HepG2 (cell line): Measurements from ENCODE around the gene HMCN1. TPM values are rescaled to one million over a fixed set of nuclear protein-coding genes. Genes with fewer than 3 reads are reported as not detected.

Experiments used
- ATAC-seq: fragments of 200-7000 bp; cut with Tn5 transposase; 3 replicates; pipeline ENCODE4 v1.9.1; 2020; ENCODE audit warnings: mild to moderate bottlenecking, moderate library complexity
- BruUV-seq: library from RNA; stranded (reverse); fragments of 400-500 nt; replicated peaks from 2 replicates; lab custom pipeline; 2021; lab: Mats Ljungman, UMichigan
- CTCF ChIA-PET: fragments of 300-600 bp; formaldehyde crosslinking; extraction: SDS; loops from one replicate; lab custom pipeline; 2021; ENCODE audit warnings: low total read pairs, inconsistent platforms, low intra/inter-chr PET ratio; lab: Yijun Ruan, JAX
- POLR2A ChIA-PET: fragments of 350-600 bp; sonication (Branson Sonifier 250); formaldehyde crosslinking; loops from one replicate; lab custom pipeline; 2020; ENCODE audit warnings: antibody characterized with exemption, inconsistent platforms; lab: Yijun Ruan, JAX
- DNase-seq: peaks from one replicate; pipeline ENCODE4 v3.0.0-alpha.2; 2015; ENCODE audit warnings: low spot score
- FAIRE-seq: peaks from 3 replicates; lab custom pipeline; 2011; peaks lifted over from hg19 to GRCh38; lab: Jason Lieb, UNC
- H2AFZ ChIP-seq: one replicate; pipeline ENCODE4 v1.6.1; 2011; ENCODE audit warnings: low read length, inconsistent platforms
- H3K27ac ChIP-seq: fragments of 300-600 bp; 3 replicates; pipeline ENCODE4 v1.8.0; 2011; ENCODE audit warnings: mixed run types, mild to moderate bottlenecking, mixed read lengths, low read length, inconsistent platforms; ENCODE audit not compliant: insufficient read depth; ENCODE audit errors: extremely low read length
- H3K27me3 ChIP-seq, 2 experiments: fragments of 200-600 bp in 1 of 2; 2 replicates in 1 of 2; 3 replicates in 1 of 2; pipeline versions ENCODE4 v1.6.0 to v1.8.0; 2011; ENCODE audit warnings: low read length in 2 of 2, mild to moderate bottlenecking in 2 of 2, moderate library complexity in 2 of 2, inconsistent platforms in 1 of 2; ENCODE audit not compliant: insufficient read depth in 2 of 2, control insufficient read depth in 1 of 2
- H3K36me3 ChIP-seq, 2 experiments: fragments of 200-600 bp in 1 of 2; replicated peaks in 1 of 2; 2 replicates in 1 of 2; 3 replicates in 1 of 2; pipeline versions ENCODE4 v1.5.1 to v1.8.0; 2011; ENCODE audit warnings: low read length in 2 of 2, inconsistent platforms in 1 of 2; ENCODE audit not compliant: insufficient read depth in 2 of 2, control insufficient read depth in 1 of 2
- H3K4me1 ChIP-seq: 2 replicates; pipeline ENCODE4 v1.5.1; 2012; ENCODE audit warnings: low read length, inconsistent platforms; ENCODE audit not compliant: insufficient read depth
- H3K4me2 ChIP-seq: 2 replicates; pipeline ENCODE4 v1.6.0; 2011; ENCODE audit warnings: low read depth, low read length, inconsistent platforms
- H3K4me3 ChIP-seq, 3 experiments: fragments of 200-600 bp in 1 of 3; sonication (generic), shearing (Covaris generic) in 1 of 3; replicated peaks in 1 of 3; 2 replicates each; pipeline ENCODE4 v1.5.1; 2011 to 2016; ENCODE audit warnings: low read length in 3 of 3, inconsistent platforms in 2 of 3, low read depth in 2 of 3, mild to moderate bottlenecking in 2 of 3, control low read depth in 1 of 3, mixed read lengths in 1 of 3; ENCODE audit not compliant: insufficient read depth in 1 of 3
- H3K79me2 ChIP-seq: one replicate; pipeline ENCODE4 v1.6.1; 2011; ENCODE audit warnings: low read length, inconsistent platforms; ENCODE audit not compliant: insufficient read depth
- H3K9ac ChIP-seq: 2 replicates; pipeline ENCODE4 v1.6.0; 2011; ENCODE audit warnings: mild to moderate bottlenecking, low read depth, low read length, inconsistent platforms; ENCODE audit not compliant: insufficient read depth
- H3K9me3 ChIP-seq: 2 replicates; pipeline ENCODE4 v1.5.1; 2012; ENCODE audit warnings: mild to moderate bottlenecking, low read length
- H4K20me1 ChIP-seq: 2 replicates; pipeline ENCODE4 v1.6.0; 2011; ENCODE audit warnings: inconsistent platforms, mild to moderate bottlenecking, low read length, moderate library complexity; ENCODE audit not compliant: insufficient read depth
- ARID2 ChIP-seq: sonication (generic); formaldehyde crosslinking; IDR thresholded peaks from 2 replicates; pipeline ENCODE4 v1.8.1; 2022; ENCODE audit warnings: mild to moderate bottlenecking, missing genetic modification reagents, borderline replicate concordance
- CAMTA2 ChIP-seq: sonication (generic); formaldehyde crosslinking; IDR thresholded peaks from 2 replicates; pipeline ENCODE4 v1.4.0; 2020; ENCODE audit warnings: mild to moderate bottlenecking, missing genetic modification reagents, borderline replicate concordance
- HNF1A ChIP-seq, 2 experiments: sonication (generic) in 1 of 2; formaldehyde crosslinking in 1 of 2; IDR thresholded peaks; 2 replicates each; pipeline versions ENCODE4 v1.4.0 to v1.6.1; 2016 to 2020; ENCODE audit warnings: borderline replicate concordance in 1 of 2, low read depth in 1 of 2, mild to moderate bottlenecking in 1 of 2, missing genetic modification reagents in 1 of 2
- MAFG ChIP-seq: sonication (generic); formaldehyde crosslinking; IDR thresholded peaks from 2 replicates; pipeline ENCODE4 v1.5.1; 2020; ENCODE audit warnings: mild to moderate bottlenecking, missing genetic modification reagents
- PRDM4 ChIP-seq: sonication (generic); formaldehyde crosslinking; IDR thresholded peaks from 2 replicates; pipeline ENCODE4 v1.9.0; 2021; ENCODE audit warnings: missing genetic modification reagents, borderline replicate concordance
- SMAD3 ChIP-seq: sonication (generic); formaldehyde crosslinking; IDR thresholded peaks from 2 replicates; pipeline ENCODE4 v1.4.0; 2020; ENCODE audit warnings: missing genetic modification reagents
- ZNF607 ChIP-seq: sonication (generic); formaldehyde crosslinking; IDR thresholded peaks from 2 replicates; pipeline ENCODE4 v1.5.1; 2020; ENCODE audit warnings: missing genetic modification reagents, mild to moderate bottlenecking, borderline replicate concordance
- ZNF879 ChIP-seq: sonication (generic); formaldehyde crosslinking; IDR thresholded peaks from 2 replicates; pipeline ENCODE4 v1.8.1; 2023; ENCODE audit warnings: missing genetic modification reagents
- WGBS: methylation state at CpG from one replicate; pipeline ENCODE4 v1.1.6; 2017; ENCODE audit warnings: low lambda C conversion rate; 5-methylcytosine and 5-hydroxymethylcytosine counted together
- in situ Hi-C: cut with HindIII; loops from 2 replicates; pipeline ENCODE4 v1.10.0; 2017; ENCODE audit warnings: low pct_unique_long_range_greater_than_20kb; ENCODE audit not compliant: extremely low pct_ligation_motif_present
- intact Hi-C: fragments of 100-400 bp; cut with micrococcal nuclease; formaldehyde crosslinking; loops from one replicate; pipeline ENCODE4 v1.10.0; 2022; ENCODE audit not compliant: unreplicated experiment
- polyA plus RNA-seq, 8 experiments: library from polyadenylated mRNA; depleted of rRNA in 3 of 8; stranded (reverse) in 7 of 8; unstranded in 1 of 8; fragments of >200 nt; fragmentation: Illumina TruSeq in 4 of 8; extraction: Trizol in 4 of 8; gene quantifications; 2 replicates each; pipeline versions ENCODE4 v1.2.1 to v1.2.3, GENCODE V29; 2011 to 2016; ENCODE audit warnings: low read depth in 4 of 8, missing spikeins in 1 of 8, mixed read lengths in 1 of 8; ENCODE audit not compliant: insufficient read depth in 1 of 8
- total RNA-seq, 5 experiments: library from RNA; depleted of rRNA; stranded (reverse); fragments of >200 nt; fragmentation: Illumina TruSeq; extraction: Trizol; gene quantifications; 2 replicates each; pipeline ENCODE4 v1.2.3, GENCODE V29; 2016; ENCODE audit warnings: low read depth in 1 of 5

HMCN1 gene
- total and polyA plus RNA-seq, 2 of the 13 experiments (the other 11 are each of a cell fraction or from before 2014, with no cell fraction given), result 0.03 TPM; not detected in 1

DNA sequence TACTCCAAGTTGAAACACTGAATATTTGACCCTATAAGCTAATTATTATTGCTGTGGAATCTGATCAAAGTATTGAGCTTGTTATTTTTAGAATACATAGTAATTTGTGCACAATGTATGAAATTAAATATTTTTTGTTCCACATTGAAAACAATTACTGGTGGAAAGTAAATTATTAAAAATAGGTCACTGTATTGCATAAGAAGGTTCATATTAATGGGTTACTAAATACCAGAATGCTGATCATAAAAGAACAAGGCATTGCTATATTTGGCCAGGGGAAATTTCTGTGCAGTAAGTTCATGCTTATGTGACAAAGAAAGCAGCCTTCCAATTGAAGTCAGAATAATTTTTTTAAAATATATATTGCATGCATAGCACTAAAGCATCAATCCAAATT lies 481.4 kb downstream of the HMCN1 start:
- in situ Hi-C loops, result no loop called here
- no peaks in the 10 kb centered on the region for H4K20me1 ChIP-seq
- no TSS peak for BruUV-seq
- no peaks in the 10 kb centered on the region for H3K4me1 ChIP-seq
- no peaks in the 10 kb centered on the region for H3K9me3 ChIP-seq
- intact Hi-C loops, result no loop called here
- H3K27me3 ChIP-seq, result no peaks in the 10 kb centered on the region
- H3K27ac ChIP-seq, result no peak overlapping the region
- H3K9ac ChIP-seq, result no peak overlapping the region
- no peak overlapping the region for H2AFZ ChIP-seq
- CTCF ChIA-PET, result no interaction called here
- POLR2A ChIA-PET, result no interaction called here
- ATAC-seq (no peak), DNase-seq (no peak), FAIRE-seq (no peak)
- no peaks in the 10 kb centered on the region for H3K79me2 ChIP-seq
- H3K36me3 ChIP-seq, result no peaks in the 10 kb centered on the region
- no peak for TF ChIP-seq ZNF879 (CRISPR knock-in tag)
- no peak for TF ChIP-seq MAFG
- TF ChIP-seq ZNF607 (CRISPR knock-in tag), result no peak
- no peak for TF ChIP-seq SMAD3 (CRISPR knock-in tag)
- TF ChIP-seq, all 625 proteins: peak for 0
- Histone ChIP-seq H3K4me3 (no peak overlapping the region), H3K4me2 (no peak overlapping the region)

GRCh38 chr1:186218654-186219352 lies 484.6 kb downstream of the HMCN1 start:
- H3K4me1 ChIP-seq, result no peaks in the 10 kb centered on the region
- DNase-seq (no peak), FAIRE-seq (no peak), ATAC-seq (no peak)
- H3K27me3 ChIP-seq, result no peaks in the 10 kb centered on the region
- no peaks in the 10 kb centered on the region for H4K20me1 ChIP-seq
- POLR2A ChIA-PET, result no interaction called here
- H3K4me3 ChIP-seq, result no peak overlapping the region
- BruUV-seq, result no TSS peak
- no peaks in the 10 kb centered on the region for H3K36me3 ChIP-seq
- no peaks in the 10 kb centered on the region for H3K9me3 ChIP-seq
- intact Hi-C loops, result no loop called here
- 2% methylated on average over 5 of the region's 5 CpGs for WGBS
- H3K9ac ChIP-seq, result no peak overlapping the region
- no peak overlapping the region for H2AFZ ChIP-seq
- CTCF ChIA-PET, result no interaction called here
- no peak overlapping the region for H3K27ac ChIP-seq
- no peak overlapping the region for H3K4me2 ChIP-seq
- H3K79me2 ChIP-seq, result no peaks in the 10 kb centered on the region
- in situ Hi-C loops, result no loop called here
- no peak for TF ChIP-seq CAMTA2 (CRISPR knock-in tag)
- TF ChIP-seq HNF1A (IDR thresholded peaks at IDR 0.05; ENCODE audit: low read depth), result no peak
- TF ChIP-seq HNF1A (CRISPR knock-in tag; IDR thresholded peaks at IDR 0.05; ENCODE audit: borderline replicate concordance), result no peak
- no peak for TF ChIP-seq PRDM4 (CRISPR knock-in tag)
- no peak for TF ChIP-seq ARID2
